NCI-H2227 treated with DMSO at 0.1 percent for 48 hours (cell line): Measurements from ENCODE around the gene ACAP1.

Experiments
- DNase-seq: peaks from one replicate; lab custom pipeline; 2025; lab: John Stamatoyannopoulos, UW

ACAP1 gene

GRCh38 chr17:7311110-7311705 is 25.1 kb upstream of the ACAP1 start:
- no peak for DNase-seq

GRCh38 chr17:7312432-7313087 is 23.8 kb upstream of the ACAP1 start:
- no peak for DNase-seq

- DNase-seq, result no peak
Observed at GRCh38 chr17:7313088-7313889, 23.0 kb upstream of the ACAP1 start.

GRCh38 chr17:7313890-7314718 is 22.2 kb upstream of the ACAP1 start:
- DNase-seq, result no peak

- peak; percentile 70 for DNase-seq
Observed at GRCh38 chr17:7314719-7315569, 21.4 kb upstream of the ACAP1 start, which contains the start of gene GPS2. TSS of gene GPS2 (minus strand) at chr17:7315360. CDS start at chr17:7315052, 308 bp downstream.

GRCh38 chr17:7315570-7316235 is 20.6 kb upstream of the ACAP1 start:
- DNase-seq, result no peak

- DNase-seq, result no peak
Observed at GRCh38 chr17:7317161-7317803, 19.0 kb upstream of the ACAP1 start.

GRCh38 chr17:7318121-7318860 is 18.0 kb upstream of the ACAP1 start:
- no peak for DNase-seq

- no peak for DNase-seq
Observed at GRCh38 chr17:7321466-7321865, 14.9 kb upstream of the ACAP1 start.

- DNase-seq, result no peak
Observed at GRCh38 chr17:7322520-7323194, 13.7 kb upstream of the ACAP1 start.

- no peak for DNase-seq
Observed at GRCh38 chr17:7323731-7324437, 12.4 kb upstream of the ACAP1 start.

GRCh38 chr17:7324438-7324779 is 11.9 kb upstream of the ACAP1 start:
- no peak for DNase-seq

GRCh38 chr17:7325031-7325528 is 11.2 kb upstream of the ACAP1 start:
- DNase-seq, result no peak

GRCh38 chr17:7326186-7326585 is 10.1 kb upstream of the ACAP1 start:
- no peak for DNase-seq

- no peak for DNase-seq
Observed at GRCh38 chr17:7327056-7327455, 9.3 kb upstream of the ACAP1 start.

- no peak for DNase-seq
Observed at GRCh38 chr17:7327501-7327900, 8.8 kb upstream of the ACAP1 start.

- no peak for DNase-seq
Observed at GRCh38 chr17:7328009-7328408, 8.3 kb upstream of the ACAP1 start.

- no peak for DNase-seq
Observed at GRCh38 chr17:7328840-7329373, 7.4 kb upstream of the ACAP1 start, which contains the start of gene NEURL4. TSS of gene NEURL4 (minus strand) at chr17:7329335. CDS start at chr17:7329312, 23 bp downstream.
